Stimulated activated CD4-positive, alpha-beta T cell treated with anti-CD3 and anti-CD28 coated beads, Interleukin-15, amount 100 ng/mL, for 24 hours (primary cell): Measurements from ENCODE around the gene CHL1.

Experiments
- DNase-seq: peaks from one replicate; pipeline ENCODE4 v3.0.0-alpha.2; 2020

The CHL1 gene

GRCh38 chr3:196311-197148, at the start of gene CHL1:
Gene CHL1, plus strand, starts transcription at chr3:196763. Its CDS starts 123,014 bp downstream, at chr3:319777.
- no peak for DNase-seq

- DNase-seq = no peak
Observed at GRCh38 chr3:151614-152189, 44.9 kb upstream of the CHL1 start.

GRCh38 chr3:159974-160373, 36.6 kb upstream of the CHL1 start:
- no peak for DNase-seq

- no peak for DNase-seq
Observed at GRCh38 chr3:166071-166470, 30.5 kb upstream of the CHL1 start.

- DNase-seq = no peak
Observed at GRCh38 chr3:166799-167198, 29.8 kb upstream of the CHL1 start.

- DNase-seq = no peak
Observed at GRCh38 chr3:173886-174285, 22.7 kb upstream of the CHL1 start.

GRCh38 chr3:184976-185375, 11.6 kb upstream of the CHL1 start:
- no peak for DNase-seq

GRCh38 chr3:192215-192929, 4.2 kb upstream of the CHL1 start:
- DNase-seq = no peak

GRCh38 chr3:194001-194400, 2.6 kb upstream of the CHL1 start:
- DNase-seq = no peak

GRCh38 chr3:194421-194820, 2.1 kb upstream of the CHL1 start:
- DNase-seq = no peak

- DNase-seq = no peak
Observed at GRCh38 chr3:195666-196065, 897 bp upstream of the CHL1 start.

- no peak for DNase-seq
Observed at GRCh38 chr3:197149-197827, 725 bp downstream of the CHL1 start.

- DNase-seq = no peak
Observed at GRCh38 chr3:197828-198491, 1.4 kb downstream of the CHL1 start.

GRCh38 chr3:199835-200234, 3.3 kb downstream of the CHL1 start:
- no peak for DNase-seq

- DNase-seq = no peak
Observed at GRCh38 chr3:200758-201325, 4.3 kb downstream of the CHL1 start.

GRCh38 chr3:204102-204501, 7.5 kb downstream of the CHL1 start:
- no peak for DNase-seq

GRCh38 chr3:207973-208372, 11.4 kb downstream of the CHL1 start:
- no peak for DNase-seq

GRCh38 chr3:210669-211068, 14.1 kb downstream of the CHL1 start:
- DNase-seq = no peak

GRCh38 chr3:212432-212831, 15.9 kb downstream of the CHL1 start:
- DNase-seq = no peak

- no peak for DNase-seq
Observed at GRCh38 chr3:217099-217813, 20.7 kb downstream of the CHL1 start.

- no peak for DNase-seq
Observed at GRCh38 chr3:217948-218347, 21.4 kb downstream of the CHL1 start.
